ENCODE data around the gene AQP12B.

Gene AQP12B

DNA sequence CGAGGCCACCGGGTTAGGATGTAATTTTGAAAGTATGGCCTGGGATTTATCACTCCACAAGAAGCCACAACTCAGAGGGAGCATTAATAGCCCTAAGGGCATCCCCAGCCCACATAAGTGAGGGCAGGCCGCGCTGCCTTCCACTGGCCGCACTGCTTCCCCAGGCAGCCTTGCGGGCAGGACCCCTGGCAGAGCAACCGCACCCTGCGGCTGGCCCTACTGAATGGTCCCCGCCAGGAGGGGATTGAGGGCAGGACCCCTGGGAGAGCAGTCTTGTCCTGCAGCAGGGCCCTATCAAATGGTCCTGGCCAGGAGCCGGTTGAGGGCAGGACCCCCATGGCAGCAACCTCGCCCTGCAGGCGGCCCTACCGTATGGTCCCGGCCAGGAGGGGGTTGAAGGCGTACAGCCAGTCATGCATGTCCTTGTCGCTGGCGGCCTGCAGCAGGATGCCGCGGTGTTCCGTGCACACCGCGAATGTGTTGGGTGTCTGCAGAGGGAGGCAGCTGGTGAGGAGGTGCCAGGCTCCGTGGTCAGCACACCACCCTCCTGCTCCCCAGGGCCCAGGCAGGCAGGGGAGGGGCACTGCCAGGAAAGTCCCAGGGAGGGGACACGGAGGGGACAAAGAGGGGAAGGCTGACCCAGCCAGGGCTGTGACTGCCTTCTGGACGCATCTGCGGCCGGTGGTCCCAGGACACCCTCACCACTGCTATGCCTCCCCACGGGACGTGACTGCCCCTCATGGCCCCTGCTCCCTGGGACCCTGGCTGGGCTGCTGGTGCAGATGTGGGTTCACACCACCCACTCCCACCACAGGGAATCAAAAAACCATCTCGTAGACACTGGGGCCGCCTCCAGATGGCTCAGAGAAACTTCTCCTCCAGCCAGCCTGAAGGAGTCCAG is 35.2 kb upstream of the AQP12B start:
- DNase-seq (ENCODE audit: low read depth in 1 of 2, low spot score in 1 of 2) = no peak

GRCh38 chr2:240717181-240717641 is 34.5 kb upstream of the AQP12B start:
- no peak for DNase-seq (ENCODE audit: low read depth in 1 of 2, low spot score in 1 of 2)

DNA sequence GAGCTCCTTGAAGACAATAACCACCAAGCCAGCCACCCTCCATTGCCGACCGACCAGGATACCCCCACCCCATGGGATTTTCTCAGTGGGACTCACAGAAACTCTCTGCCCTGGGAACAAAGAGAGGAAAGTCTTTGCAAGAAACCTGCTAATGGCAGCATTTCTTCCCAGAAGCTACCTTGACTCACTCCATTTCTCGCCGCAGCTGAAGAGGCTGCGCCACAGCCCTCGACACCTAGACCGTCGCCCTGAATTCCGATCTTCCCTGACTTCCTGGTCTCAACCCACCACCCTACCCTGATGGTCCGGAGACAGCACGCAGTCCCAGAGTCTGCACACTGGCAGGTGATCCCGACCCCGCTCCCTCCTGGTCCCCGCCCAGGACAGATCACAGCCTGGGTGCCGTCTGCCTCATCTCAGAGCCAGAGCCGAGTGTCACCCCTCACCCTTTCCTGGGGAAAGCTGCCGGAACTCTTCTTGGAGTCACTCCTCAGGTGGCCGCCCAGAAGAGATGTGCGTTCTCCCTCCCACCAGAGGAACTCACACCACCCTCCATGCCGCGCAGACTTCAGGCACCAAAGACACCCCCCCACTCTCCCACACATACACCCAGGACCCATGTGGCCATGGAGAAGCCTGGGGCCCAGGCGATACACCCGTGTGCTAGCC is 33.6 kb upstream of the AQP12B start:
- DNase-seq (ENCODE audit: low read depth in 1 of 2, low spot score in 1 of 2) = no peak

DNA sequence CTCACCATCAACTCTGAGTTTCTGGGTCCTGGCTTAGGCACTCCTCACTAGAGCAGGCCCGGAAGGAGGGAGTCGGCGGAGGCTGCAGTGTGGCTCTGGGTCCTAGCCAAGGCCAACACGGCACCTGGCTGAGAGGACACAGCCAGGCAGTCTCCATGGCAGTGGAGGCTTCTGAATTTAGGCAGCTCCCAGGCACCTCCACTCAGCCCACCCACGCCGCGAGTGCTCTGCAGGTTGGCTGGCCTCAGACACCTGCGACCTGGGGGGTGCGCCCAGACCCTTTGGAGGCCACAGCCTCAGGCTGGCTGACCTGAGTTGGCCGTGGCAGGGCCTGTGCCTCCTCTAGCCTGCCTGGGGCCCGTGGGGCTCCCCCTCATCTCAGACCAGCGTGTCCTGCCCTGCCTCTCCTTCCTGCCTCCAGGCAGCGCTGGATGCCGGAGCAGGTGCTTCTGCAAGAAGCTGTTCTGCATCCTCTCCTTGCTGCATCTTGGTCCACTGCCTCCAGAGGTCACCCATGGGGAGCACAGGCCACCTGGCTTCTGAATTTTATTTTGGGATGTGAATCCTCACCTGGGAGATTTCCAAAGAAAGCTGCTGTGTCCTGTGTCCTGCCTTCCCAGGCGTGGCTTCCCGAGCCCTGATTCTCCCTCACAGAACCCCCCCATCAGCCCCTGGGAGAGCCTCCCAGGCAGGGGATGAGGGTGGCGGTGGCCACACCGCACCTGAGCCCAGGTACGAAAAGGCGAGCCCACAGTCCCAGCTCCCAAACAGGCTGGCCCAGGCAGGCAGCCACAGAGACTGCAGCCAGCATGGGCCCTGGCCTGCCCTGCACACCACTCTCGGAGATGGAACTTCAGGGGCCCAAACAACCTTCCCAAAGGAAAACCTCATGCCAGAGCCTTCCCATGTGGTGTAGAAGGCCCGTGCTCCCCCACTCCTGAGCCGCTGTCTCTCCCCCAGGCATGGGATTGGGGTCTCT is 32.4 kb upstream of the AQP12B start:
- no peak for DNase-seq (ENCODE audit: low read depth in 1 of 2, low spot score in 1 of 2)

- DNase-seq (ENCODE audit: low read depth in 1 of 2, low spot score in 1 of 2) = no peak
These were observed 31.5 kb upstream of the AQP12B start for GRCh38 chr2:240713928-240714746.

DNA sequence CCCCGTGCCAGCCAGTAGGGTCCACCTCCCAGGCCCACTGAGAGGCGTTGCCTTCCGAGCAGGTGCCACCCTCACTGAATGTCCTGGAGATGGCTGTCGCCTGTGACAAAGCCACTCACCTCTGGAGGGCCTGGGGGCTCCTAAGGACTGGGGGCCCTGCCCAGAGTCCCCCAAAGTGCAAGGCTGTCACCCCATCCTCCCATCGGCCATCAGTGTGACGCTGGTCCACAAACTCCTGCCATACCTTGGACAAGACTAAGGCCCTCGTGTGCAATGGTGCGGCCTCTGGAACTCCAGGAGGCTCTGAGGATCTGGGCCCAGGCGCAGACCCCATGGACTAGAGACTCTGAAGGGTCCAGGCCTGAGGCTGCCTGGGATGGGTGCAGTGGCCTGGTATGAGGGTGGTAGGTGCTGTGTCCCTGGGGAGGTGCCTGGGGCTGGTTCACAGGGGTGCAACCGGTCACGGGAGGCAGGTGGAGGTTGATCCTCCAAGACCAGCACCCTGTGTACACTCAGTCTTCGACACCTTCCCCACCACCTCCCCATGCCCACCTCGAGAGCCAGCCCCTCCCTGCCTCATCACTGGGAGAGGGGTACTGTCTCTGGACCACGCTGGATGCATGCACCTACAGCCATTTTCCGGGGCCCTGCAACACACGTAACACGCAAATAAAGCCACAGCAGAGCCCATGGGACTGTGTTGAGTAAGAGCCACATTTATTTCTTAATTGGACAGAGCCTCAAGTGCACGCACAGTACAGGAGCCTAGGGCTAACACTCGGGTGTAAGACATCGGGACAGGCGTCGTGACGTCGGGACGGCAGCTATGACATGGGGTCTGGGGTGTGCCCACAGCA is 30.6 kb upstream of the AQP12B start:
- no peak for DNase-seq (ENCODE audit: low read depth in 1 of 2, low spot score in 1 of 2)

DNA sequence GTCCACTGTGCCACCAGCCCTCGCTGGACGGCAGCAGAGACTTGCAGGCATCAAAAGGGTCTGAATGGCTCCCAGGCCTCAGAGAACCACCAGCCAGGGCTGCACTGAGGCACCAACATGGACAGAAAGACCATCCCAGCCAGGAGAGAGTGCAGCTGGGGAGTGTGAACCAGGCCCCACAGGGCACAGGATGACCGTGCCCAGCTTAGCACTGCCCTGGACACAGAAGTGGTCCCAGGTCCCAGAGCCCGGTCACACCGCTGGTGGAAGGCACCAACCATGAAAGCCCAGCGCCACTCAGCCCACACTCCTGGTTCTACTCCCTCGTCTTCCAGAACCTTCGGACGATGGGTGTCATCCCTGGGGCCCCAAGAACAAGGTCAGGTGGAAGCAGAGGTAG is 29.4 kb upstream of the AQP12B start:
- DNase-seq (ENCODE audit: low read depth in 1 of 2, low spot score in 1 of 2) = no peak

DNA sequence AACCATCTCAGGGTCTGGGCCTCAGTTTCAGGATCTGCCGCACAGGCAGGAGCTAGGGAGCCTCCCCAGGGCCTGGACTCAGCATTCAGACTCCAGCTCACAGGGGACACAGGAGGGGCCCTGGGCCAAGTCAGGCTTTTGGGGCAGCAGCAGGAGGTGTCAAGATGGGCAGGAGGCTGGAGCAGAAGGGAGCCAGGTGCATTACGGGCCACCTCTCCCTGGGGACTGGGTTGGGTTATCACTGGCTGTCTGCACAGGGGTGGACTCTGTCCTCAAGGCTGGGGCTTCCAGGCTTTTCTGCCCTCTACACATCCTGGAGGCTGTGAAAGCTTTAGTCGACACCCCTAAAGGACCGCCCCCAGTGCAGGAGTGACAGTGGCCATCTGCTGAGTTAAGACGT is 29.0 kb upstream of the AQP12B start:
- DNase-seq (ENCODE audit: low read depth in 1 of 2, low spot score in 1 of 2) = no peak

GRCh38 chr2:240711296-240711695 is 28.6 kb upstream of the AQP12B start:
- DNase-seq (ENCODE audit: low read depth in 1 of 2, low spot score in 1 of 2) = no peak

DNA sequence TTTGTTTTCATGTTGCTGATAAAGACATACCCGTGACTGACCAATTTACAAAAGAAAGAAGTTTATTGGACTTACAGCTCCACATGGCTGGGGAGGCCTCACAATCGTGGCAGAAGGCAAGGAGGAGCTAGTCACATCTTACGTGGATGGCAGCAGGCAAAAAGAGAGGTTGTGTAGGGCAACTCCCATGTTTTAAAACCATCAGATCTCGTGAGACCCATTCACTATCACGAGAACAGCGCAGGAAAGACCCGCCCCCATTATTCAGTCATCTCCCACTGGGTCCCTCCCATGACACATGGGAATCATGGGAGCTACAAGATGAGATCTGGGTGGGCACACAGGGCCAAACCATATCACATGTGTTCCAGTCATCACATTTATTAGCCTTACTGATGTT is 25.8 kb upstream of the AQP12B start:
- DNase-seq (ENCODE audit: low read depth in 1 of 2, low spot score in 1 of 2) = no peak

DNA sequence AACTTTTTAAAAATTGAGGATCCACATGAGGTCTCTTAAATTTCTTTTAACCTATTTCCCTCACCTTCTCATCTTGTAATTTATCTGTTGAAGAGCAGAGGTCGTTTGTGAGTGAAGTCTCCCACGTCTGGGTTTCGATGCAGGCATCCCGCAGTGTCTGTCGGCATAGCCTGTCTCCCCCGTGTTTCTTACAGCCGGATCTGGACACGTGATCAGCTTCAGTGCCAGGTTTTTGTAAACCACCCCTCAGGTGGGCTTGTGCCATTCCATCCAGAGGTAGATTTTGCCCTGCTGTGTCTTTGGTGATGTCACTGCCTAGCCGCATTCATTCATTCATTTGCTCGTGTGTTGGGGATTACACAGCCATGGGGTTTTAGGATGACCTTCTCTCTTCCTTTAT is 25.1 kb upstream of the AQP12B start:
- DNase-seq (ENCODE audit: low read depth in 1 of 2, low spot score in 1 of 2) = no peak

DNA sequence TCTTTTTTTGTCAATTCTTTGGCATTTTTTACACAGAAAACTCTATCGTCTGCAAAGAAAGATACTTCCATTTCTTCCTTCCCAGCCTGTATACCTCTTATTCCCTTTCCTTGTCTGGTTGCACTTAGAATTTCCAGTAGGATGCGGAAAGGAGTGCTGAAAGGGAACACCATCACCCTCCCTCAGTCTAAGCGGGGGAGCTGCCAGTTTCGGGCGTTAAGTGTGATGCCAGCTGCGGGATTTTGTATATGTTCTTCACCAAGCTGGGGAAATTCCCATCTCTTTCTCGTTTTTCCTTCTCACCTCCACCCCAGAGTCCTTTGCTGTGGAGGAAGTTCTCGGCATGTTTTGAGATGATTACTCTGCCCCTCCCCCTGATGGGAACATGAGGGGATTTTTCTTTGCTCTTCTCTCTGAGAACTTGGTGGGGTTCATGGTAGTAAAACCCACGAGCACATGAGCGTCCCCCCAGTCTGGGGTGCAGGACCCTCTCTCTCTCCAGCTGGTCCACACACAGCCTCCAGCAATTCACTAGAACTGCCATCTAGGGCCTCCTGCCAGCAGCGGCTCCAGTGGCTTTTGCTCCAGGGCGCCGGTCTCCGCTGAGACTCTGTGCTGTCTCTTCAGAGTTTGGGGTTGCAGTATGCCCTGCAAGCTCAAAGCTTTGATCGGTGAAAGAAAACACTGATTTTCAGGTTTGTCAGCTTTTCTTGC is 24.5 kb upstream of the AQP12B start:
- no peak for DNase-seq (ENCODE audit: low read depth in 1 of 2, low spot score in 1 of 2)

GRCh38 chr2:240705204-240705791 is 22.6 kb upstream of the AQP12B start:
- no peak for DNase-seq (ENCODE audit: low read depth in 1 of 2, low spot score in 1 of 2)

DNA sequence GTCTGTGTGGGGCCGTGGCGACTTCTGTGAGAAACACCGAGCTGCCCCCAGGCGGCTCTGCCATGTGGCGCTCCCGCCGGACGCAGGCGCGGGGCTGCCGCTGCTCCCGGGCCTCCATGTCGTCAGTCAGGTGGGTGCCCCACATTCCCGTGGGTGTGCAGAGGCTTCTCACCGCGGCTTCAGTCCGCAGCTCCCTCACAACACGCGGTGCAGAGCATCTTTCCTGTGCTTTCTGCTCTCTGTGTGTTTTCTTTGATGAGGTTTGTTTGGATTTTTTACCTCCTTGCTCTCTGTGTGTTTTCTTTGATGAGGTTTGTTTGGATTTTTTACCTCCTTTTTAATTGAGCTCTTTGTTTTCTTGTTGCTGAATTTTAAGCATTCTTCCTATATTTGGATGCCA is 22.0 kb upstream of the AQP12B start:
- peak in 1 of 2 donors; percentile 8 for DNase-seq (ENCODE audit: low read depth in 1 of 2, low spot score in 1 of 2)

DNA sequence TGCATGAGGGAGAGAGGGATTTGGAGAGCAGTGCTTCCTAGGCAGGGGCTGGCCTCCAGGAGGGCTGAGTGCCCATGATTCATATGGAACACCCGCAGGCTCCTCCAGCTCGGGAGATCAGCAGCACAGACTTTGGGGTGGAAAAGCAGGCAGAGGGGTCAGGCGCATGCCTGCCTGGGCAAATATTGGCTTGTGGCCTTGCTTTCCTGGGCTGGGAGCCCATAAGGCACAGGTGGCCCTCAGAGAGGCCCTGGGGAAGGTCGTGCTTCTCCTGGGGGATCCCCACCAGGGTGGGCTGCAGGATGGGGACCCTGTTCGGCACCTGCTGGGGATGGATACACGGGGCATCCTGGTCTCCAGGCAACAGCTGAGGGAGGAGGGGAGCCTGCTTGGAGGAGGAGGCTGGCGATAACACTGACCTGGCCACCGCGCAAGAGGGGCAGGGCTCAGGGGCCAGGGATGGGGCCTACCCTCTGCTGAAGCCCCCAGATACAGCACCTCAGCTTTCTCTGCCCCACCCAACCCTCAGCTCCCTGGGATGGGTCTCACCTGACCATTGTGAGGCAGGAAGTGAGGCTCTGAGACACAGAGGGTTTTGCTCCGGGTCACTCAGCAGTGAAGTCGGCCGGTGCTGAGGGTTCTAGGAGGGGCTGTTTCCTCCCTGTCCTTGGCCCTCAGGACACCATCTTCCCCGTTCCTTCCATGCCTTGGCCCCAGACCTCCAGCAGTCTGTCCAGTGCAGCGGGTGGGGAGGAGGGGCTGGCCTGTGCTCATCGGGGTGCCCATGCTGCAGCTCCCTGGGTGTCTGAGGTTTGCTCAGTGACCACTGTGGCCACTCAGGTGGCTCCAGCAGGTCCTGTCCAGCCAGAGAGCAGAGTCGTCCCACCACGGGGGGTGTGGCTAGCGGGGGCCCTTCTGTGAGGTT is 21.0 kb upstream of the AQP12B start:
- DNase-seq (ENCODE audit: low read depth in 1 of 2, low spot score in 1 of 2) = no peak

DNA sequence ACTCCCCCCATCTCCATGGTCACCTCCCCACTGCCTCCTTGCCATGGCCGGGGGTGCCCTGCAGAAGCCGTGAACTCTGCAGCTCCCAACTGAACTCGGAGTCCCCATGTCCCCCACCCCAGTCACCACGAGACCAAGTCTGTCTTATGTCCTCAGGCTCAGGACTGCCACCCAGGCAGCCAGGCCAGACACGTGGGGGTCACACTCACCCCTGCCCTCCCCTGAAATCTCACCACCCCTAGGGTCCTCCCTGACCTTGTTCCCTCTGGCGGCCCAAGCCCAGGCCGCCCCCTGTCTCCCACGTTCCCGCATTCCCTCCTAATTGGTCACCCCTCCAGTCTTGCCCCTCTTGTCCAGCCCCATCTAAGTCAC is 19.9 kb upstream of the AQP12B start:
- no peak for DNase-seq (ENCODE audit: low read depth in 1 of 2, low spot score in 1 of 2)
